Stimulated activated CD4-positive, alpha-beta T cell treated with anti-CD3 and anti-CD28 coated beads, Interleukin-15, amount 100 ng/mL, for 1 hour (primary cell): ENCODE results near the gene ABCG8.

Experiments used
- DNase-seq, 2 donors: peaks; one replicate each; pipeline ENCODE4 v3.0.0-alpha.2; 2020; ENCODE audit warnings: low read depth in 1 of 2, low spot score in 1 of 2

ABCG8 gene

DNA sequence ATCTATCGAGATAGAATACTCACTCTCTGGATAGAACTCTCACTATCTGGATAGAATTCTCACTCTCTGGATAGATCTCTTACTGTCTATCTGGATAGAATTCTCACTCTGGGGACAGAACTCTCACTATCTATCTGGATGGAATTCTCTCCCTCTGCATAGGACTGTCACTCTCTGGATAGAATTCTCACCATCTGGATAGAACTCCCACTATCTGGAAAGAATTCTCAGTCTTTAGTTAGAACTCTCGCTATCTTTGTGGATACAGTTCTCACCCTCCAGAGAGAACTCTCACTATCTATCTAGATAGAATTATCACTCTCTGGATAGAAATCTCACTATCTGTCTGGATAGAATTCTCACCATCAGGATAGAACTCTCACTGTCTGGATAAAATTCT lies 16.5 kb downstream of the ABCG8 start:
- DNase-seq = no peak

GRCh38 chr2:43872151-43872550 lies 33.4 kb downstream of the ABCG8 start:
- DNase-seq = no peak

DNA sequence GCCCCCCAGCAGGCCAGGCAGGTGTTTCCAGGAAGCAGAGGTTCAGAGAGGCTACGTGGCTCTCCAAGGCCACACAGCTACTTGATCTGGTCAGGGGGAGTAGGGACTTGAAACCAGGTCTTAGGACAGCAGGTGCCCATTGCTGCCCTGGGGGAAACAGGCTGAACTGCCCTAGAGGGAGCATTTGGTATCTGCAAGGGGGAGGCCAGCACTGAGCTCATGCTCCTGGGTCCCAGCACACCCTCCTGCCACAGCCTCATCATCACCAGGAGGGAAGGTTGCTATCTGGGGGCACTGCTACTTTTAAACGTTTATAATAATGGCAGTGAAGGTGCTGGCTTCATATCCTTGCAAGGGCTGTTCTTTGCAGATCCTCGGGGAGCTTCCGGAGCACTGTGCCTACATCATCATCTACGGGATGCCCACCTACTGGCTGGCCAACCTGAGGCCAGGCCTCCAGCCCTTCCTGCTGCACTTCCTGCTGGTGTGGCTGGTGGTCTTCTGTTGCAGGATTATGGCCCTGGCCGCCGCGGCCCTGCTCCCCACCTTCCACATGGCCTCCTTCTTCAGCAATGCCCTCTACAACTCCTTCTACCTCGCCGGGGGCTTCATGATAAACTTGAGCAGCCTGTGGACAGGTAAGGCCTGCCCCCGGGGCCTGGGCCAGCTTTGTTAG lies 36.1 kb downstream of the ABCG8 start:
- no peak for DNase-seq

- peak; percentile 14 to 45 for DNase-seq
Measured at GRCh38 chr2:43877782-43878464, 39.2 kb downstream of the ABCG8 start.

GRCh38 chr2:43879261-43879660 lies 40.5 kb downstream of the ABCG8 start:
- no peak for DNase-seq

- no peak for DNase-seq
Measured at GRCh38 chr2:43880471-43880870, 41.7 kb downstream of the ABCG8 start.

- no peak for DNase-seq
Measured at GRCh38 chr2:43880952-43881351, 42.2 kb downstream of the ABCG8 start.

DNA sequence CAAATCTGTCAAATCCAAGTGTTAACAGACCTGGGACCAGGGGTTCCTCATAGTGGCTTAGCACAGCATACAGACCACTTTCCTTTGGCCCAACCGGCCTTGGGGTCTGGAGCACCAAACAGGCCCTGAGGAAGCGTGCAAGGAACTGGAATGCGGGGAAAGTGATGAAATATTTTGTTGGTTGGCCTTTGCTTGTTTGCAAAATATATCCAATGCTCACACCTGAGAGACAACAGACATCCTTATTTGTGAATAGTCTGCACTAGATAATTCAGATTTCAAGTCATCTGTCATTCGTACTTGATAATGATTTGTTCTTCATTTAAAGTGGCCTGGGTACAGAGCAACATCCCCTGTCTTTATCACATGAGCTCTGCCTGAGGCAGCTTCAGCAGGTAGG lies 43.5 kb downstream of the ABCG8 start:
- no peak for DNase-seq

GRCh38 chr2:43884689-43885088 lies 45.9 kb downstream of the ABCG8 start:
- DNase-seq = no peak

DNA sequence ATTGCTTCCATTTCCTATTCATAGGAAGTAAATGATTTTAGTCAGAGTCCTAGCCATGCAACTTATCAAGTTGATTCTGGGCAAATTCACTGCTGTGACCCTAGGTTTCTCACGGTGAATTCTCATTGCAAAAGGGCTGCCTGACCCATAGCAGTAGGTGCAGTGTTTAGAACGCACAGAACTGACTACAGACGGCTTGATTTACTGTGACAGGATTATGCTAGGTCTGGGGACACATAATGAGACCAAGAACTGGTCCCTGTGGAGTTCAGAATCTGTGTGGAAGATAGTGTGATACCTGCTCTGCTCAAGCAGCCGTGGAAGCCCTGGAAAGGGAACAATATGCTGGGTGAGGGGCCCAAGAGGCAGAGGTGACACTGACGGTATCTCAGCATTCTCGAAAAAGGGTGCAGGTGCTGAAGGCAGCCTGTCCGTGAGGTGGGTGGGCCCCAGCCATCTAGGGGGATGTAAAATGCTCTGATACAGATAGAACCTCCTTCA lies 46.4 kb downstream of the ABCG8 start:
- DNase-seq = no peak

DNA sequence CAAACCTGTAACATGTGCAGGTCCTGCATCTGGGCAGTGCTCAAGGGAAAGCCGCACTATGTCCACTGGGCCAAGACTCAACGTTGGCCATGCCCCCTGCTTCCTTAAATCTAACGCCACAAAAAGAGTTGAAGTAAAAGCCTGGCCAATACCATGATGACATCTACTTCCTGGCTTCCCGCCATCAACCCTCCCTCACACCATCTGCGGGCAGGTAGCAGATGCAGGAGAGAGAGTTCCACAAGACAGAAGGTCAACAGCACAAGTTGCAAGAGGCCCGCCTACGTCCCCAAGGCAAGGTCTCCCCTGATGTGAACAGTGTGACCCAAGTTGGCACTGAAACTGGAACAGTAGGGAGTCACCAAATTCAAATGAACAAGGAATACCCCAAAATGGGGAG lies 48.4 kb downstream of the ABCG8 start:
- no peak for DNase-seq

DNA sequence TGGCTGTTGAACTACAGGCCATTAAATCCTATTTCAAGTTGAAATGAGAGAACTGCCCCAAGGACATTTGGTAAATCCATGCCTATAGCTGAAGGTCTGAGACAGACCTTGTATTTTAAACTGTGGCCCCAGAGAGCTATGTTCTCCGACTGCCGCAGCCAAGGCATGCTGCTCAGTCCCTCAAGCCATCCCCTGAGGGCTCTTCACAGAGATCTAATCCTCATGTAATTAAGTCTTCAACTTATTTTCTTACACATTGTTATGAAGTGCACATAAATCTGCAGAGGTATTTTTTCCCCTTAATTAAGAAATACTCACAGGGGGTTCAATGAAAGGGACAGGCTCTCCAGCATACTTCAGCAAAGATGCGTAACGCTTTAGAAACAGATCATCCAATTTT lies 50.6 kb downstream of the ABCG8 start:
- DNase-seq = no peak

DNA sequence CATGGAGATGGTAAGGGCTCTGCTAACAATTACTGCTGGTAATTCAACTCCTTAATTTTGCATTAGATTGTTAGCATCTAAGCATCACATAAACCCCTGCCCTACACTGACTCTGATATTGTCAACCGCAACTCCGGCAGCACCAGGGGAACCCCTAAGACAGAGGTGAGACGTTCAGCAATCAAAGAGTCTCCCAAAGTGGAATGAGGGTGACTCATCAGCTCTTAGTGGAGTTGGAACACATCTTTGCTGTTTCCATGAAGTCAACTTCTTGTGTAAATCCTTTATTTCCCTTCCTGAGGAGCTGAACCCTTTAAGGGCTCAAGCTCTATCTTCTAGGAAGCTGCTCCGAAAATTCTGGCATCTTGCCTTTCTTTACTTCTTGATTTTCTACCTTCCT lies 52.1 kb downstream of the ABCG8 start:
- DNase-seq = no peak

DNA sequence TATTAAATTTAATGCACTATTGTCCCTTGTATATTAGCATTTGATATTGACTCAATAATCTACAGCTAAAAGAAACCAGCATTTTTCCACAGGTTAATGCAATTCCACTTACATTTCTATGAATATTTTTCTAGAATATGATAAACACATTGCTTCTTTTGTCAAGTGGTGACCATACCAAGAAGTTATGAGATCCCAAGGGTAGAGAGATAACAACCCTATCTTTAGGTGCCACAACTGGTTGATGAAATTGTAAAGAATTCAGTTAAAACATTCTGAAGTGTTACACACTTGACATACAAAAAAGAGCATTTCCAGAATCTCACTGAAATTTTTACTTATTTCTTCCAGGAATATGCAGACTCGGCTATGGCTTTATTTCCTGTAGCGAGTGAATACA lies 56.0 kb downstream of the ABCG8 start:
- DNase-seq = no peak

DNA sequence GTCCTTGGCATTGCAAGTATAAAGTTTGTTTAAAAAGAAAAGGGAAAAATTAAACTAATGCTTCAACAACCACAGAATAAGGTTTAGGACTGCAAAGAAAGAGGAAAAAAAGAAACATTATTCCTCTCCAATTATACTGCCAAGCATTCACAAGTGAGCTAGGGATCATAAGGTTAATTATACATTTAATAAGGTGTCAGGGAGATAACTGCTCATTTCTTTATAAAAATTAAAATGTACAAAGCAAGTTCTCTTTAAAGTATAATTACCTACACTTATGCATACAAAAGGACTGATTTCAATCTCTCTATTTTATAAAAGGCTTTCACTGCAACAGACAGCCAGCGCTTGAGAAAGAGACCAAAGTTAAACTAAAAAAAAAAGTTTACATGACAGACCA lies 58.1 kb downstream of the ABCG8 start:
- no peak for DNase-seq

GRCh38 chr2:43897492-43897891 lies 58.7 kb downstream of the ABCG8 start:
- DNase-seq = no peak

DNA sequence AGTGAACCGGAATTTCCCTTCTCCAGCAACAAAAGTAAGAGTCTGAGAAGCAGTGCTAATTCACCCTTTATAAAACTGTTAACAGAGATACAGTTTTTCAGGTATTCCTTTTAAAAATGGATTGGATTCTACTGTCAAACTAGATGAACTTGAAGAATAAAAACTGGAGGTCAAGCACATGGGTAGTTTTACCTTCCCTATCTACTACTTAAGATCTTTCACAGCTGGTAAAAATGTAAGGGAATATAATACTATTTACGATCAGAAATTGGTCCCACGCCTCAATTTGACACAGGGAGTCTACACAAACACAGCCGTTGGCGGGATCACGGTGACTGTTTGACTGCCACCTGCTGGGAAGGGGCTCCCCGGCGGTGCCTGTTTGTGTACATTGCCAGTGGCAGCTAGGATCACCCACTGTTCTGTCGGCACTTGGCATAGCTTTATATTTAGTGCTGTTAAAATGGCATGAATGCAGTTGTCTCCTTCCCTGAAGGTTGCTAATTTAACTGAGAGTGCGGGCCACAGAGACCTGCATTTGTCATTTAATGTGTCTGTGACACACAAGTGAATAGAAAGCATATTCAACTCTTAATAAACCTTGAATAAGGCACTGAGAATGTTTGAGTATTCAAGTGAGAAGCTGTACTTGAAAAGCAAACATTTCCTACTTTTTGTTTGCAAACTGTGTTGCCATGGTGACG lies 59.5 kb downstream of the ABCG8 start:
- no peak for DNase-seq

DNA sequence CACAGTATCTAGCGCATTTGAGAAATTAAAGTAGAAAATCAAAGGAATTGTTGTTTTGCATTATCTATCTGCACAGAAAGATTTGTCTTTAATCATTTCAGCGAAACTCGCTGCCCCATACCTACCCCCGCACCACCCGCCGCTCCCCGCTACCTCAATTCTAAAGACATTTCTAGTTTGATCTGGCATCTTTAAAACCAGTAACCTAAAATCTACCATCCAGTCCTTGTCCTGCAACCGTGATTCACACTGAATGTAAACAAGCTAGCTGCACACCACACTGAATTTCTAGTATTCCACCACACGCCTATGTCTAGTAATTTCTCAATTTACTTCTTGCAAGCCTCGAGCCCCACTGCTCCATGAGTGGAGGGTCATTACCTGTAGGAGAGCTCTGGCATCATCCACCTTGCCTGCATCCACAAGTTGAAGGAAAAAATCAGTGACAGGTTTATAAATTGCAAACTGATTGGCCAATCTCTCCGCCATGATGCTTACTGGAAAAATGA lies 60.1 kb downstream of the ABCG8 start:
- DNase-seq = no peak

- no peak for DNase-seq
Measured at GRCh38 chr2:43899589-43899988, 60.8 kb downstream of the ABCG8 start.

GRCh38 chr2:43905371-43905803 lies 66.6 kb downstream of the ABCG8 start:
- DNase-seq = no peak

DNA sequence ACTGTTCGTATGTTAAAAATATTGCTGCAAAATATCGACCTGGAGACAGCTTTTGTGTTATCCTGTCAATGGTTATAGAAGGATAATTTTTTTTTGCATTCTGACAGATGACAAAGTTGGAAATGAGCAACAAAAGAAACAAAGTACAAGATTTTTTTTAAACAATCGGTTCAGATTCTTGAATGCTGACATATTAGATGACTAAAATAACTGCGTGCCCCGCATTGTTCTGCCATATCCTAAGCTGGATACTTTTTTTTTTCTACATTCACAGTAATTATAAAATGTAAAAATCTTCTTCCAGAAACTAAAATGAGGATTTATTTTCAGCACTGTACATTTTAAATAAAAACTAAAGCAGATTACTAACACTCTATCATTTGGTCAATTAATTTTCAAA lies 67.1 kb downstream of the ABCG8 start:
- DNase-seq = no peak
